GM12878 (cell line): ENCODE results near the gene TENT5D. TPM values are rescaled to one million over a fixed set of nuclear protein-coding genes. Genes with fewer than 3 reads are reported as not detected.

Experiments used
- ATAC-seq: fragments of 200-7000 bp; cut with Tn5 transposase; 3 replicates; pipeline ENCODE4 v1.9.1; 2020; ENCODE audit warnings: mild to moderate bottlenecking, moderate library complexity
- BruUV-seq: library from RNA; stranded (reverse); fragments of 400-500 nt; replicated peaks from 2 replicates; lab custom pipeline; 2021; lab: Mats Ljungman, UMichigan
- CTCF ChIA-PET: fragments of 300-600 bp; sonication (Branson Sonifier 250); formaldehyde crosslinking; extraction: SDS; loops from one replicate; lab custom pipeline; 2021; ENCODE audit warnings: inconsistent platforms; lab: Yijun Ruan, JAX
- POLR2A ChIA-PET: fragments of 350-600 bp; formaldehyde crosslinking; extraction: SDS; loops from one replicate; lab custom pipeline; 2021; ENCODE audit warnings: inconsistent platforms; lab: Charles Lee
- RAD21 ChIA-PET: fragments of 300-600 bp; sonication (Branson Sonifier 250); formaldehyde crosslinking; loops from one replicate; lab custom pipeline; 2023; ENCODE audit warnings: antibody characterized with exemption; ENCODE audit not compliant: unreplicated experiment; lab: Charles Lee
- SMC1A ChIA-PET: fragments of 300-600 bp; sonication (Branson Sonifier 250); formaldehyde crosslinking; loops from one replicate; lab custom pipeline; 2023; ENCODE audit not compliant: unreplicated experiment, uncharacterized antibody; lab: Charles Lee
- DNase-seq: peaks from one replicate; pipeline ENCODE4 v3.0.0-alpha.2; 2011; ENCODE audit warnings: low read depth, low spot score
- FAIRE-seq: peaks from 3 replicates; lab custom pipeline; 2011; peaks lifted over from hg19 to GRCh38; lab: Jason Lieb, UNC
- H2AFZ ChIP-seq: 2 replicates; pipeline ENCODE4 v1.6.0; 2011; ENCODE audit warnings: low read depth, low read length, control low read depth; ENCODE audit not compliant: control insufficient read depth
- H3K27ac ChIP-seq: 2 replicates; pipeline ENCODE4 v1.5.1; 2011; ENCODE audit warnings: control low read depth; ENCODE audit not compliant: control insufficient read depth, insufficient read depth
- H3K27me3 ChIP-seq, 2 experiments: replicated peaks in 1 of 2; 2 replicates each; pipeline versions ENCODE4 v1.6.0 to v1.6.1; 2011; ENCODE audit warnings: low read length in 1 of 2; ENCODE audit not compliant: control insufficient read depth in 2 of 2, insufficient read depth in 2 of 2
- H3K36me3 ChIP-seq, 2 experiments: 2 replicates each; pipeline ENCODE4 v1.5.1; 2011; ENCODE audit warnings: low read length in 1 of 2; ENCODE audit not compliant: control insufficient read depth in 2 of 2, insufficient read depth in 2 of 2
- H3K4me1 ChIP-seq: 2 replicates; pipeline ENCODE4 v1.6.1; 2011; ENCODE audit warnings: mild to moderate bottlenecking, low read length, moderate library complexity, mixed read lengths; ENCODE audit not compliant: control insufficient read depth, insufficient read depth
- H3K4me2 ChIP-seq: 2 replicates; pipeline ENCODE4 v1.6.0; 2011; ENCODE audit warnings: control low read depth; ENCODE audit not compliant: control insufficient read depth, insufficient read depth
- H3K4me3 ChIP-seq: fragments of 200-600 bp; sonication (generic); 2 replicates; pipeline ENCODE4 v1.5.1; 2016
- H3K79me2 ChIP-seq: 2 replicates; pipeline ENCODE4 v1.6.0; 2011; ENCODE audit warnings: low read length; ENCODE audit not compliant: control insufficient read depth, insufficient read depth
- H3K9ac ChIP-seq: 2 replicates; pipeline ENCODE4 v1.8.0; 2011; ENCODE audit warnings: low read length, control low read depth, mixed read lengths; ENCODE audit not compliant: control insufficient read depth, insufficient read depth
- H3K9me3 ChIP-seq: replicated peaks from 3 replicates; pipeline ENCODE4 v1.5.1; 2011; ENCODE audit warnings: mild to moderate bottlenecking, low read length; ENCODE audit not compliant: control insufficient read depth, insufficient read depth
- H4K20me1 ChIP-seq: 2 replicates; pipeline ENCODE4 v1.6.0; 2011; ENCODE audit not compliant: control insufficient read depth, insufficient read depth
- ATF7 ChIP-seq: fragments of 450-650 bp; IDR thresholded peaks from 2 replicates; pipeline ENCODE4 v1.6.1; 2016; ENCODE audit warnings: low read depth, mild to moderate bottlenecking
- BHLHE40 ChIP-seq, 2 experiments: fragments of 450-650 bp in 1 of 2; IDR thresholded peaks; 2 replicates each; pipeline ENCODE4 v1.6.1; 2011 to 2017; ENCODE audit warnings: low read depth in 2 of 2, borderline replicate concordance in 1 of 2, improper control_type of control experiment in 1 of 2, low read length in 1 of 2, mild to moderate bottlenecking in 1 of 2
- BRCA1 ChIP-seq: IDR thresholded peaks from 2 replicates; pipeline ENCODE4 v1.6.1; 2011; ENCODE audit warnings: low read depth, low read length, improper control_type of control experiment
- CEBPB ChIP-seq, 2 experiments: fragments of 150-350 bp in 1 of 2; IDR thresholded peaks; 2 replicates each; pipeline ENCODE4 v1.6.1; 2012 to 2014; ENCODE audit warnings: low read depth in 2 of 2, low read length in 2 of 2, borderline replicate concordance in 1 of 2, inconsistent platforms in 1 of 2
- E2F4 ChIP-seq: IDR thresholded peaks from 2 replicates; pipeline ENCODE4 v1.6.1; 2012; ENCODE audit warnings: low read depth, low read length, improper control_type of control experiment
- FOXK2 ChIP-seq: fragments of 450-650 bp; IDR thresholded peaks from 2 replicates; pipeline ENCODE4 v1.6.1; 2017; ENCODE audit warnings: mild to moderate bottlenecking, moderate library complexity
- GABPA ChIP-seq: IDR thresholded peaks from 2 replicates; pipeline ENCODE4 v1.6.1; 2014; ENCODE audit warnings: antibody characterized with exemption, low read depth, mild to moderate bottlenecking, inconsistent platforms
- HCFC1 ChIP-seq: fragments of 150-350 bp; IDR thresholded peaks from 2 replicates; pipeline ENCODE4 v1.6.1; 2014; ENCODE audit warnings: low read length
- HDGF ChIP-seq: fragments of 450-650 bp; IDR thresholded peaks from 2 replicates; pipeline ENCODE4 v1.6.1; 2016; ENCODE audit warnings: antibody characterized with exemption
- LARP7 ChIP-seq: fragments of 450-650 bp; IDR thresholded peaks from 2 replicates; pipeline ENCODE4 v1.6.1; 2017; ENCODE audit warnings: mild to moderate bottlenecking
- MEF2A ChIP-seq: IDR thresholded peaks from 2 replicates; pipeline ENCODE4 v1.6.1; 2011; ENCODE audit warnings: low read depth, mild to moderate bottlenecking, low read length, moderate library complexity; ENCODE audit not compliant: insufficient read depth
- NBN ChIP-seq: fragments of 450-650 bp; IDR thresholded peaks from 2 replicates; pipeline ENCODE4 v1.6.1; 2016
- NR2F1 ChIP-seq: fragments of 450-650 bp; conservative IDR thresholded peaks from 2 replicates; pipeline ENCODE4 v1.6.1; 2017; ENCODE audit warnings: mild to moderate bottlenecking
- PAX5 ChIP-seq: IDR thresholded peaks from 2 replicates; pipeline ENCODE4 v1.6.1; 2011; ENCODE audit warnings: low read depth, low read length, borderline replicate concordance
- POU2F2 ChIP-seq: IDR thresholded peaks from 3 replicates; pipeline ENCODE4 v1.6.1; 2011; ENCODE audit warnings: low read depth, mild to moderate bottlenecking, low read length, borderline replicate concordance
- RAD21 ChIP-seq: IDR thresholded peaks from 2 replicates; pipeline ENCODE4 v1.6.1; 2011; ENCODE audit warnings: mild to moderate bottlenecking, low read depth, low read length, moderate library complexity; ENCODE audit not compliant: insufficient read depth
- RBBP5 ChIP-seq: fragments of 200-600 bp; sonication (generic); conservative IDR thresholded peaks from 2 replicates; pipeline ENCODE4 v1.6.1; 2016
- RCOR1 ChIP-seq: conservative IDR thresholded peaks from 2 replicates; pipeline ENCODE4 v1.6.1; 2012; ENCODE audit warnings: low read depth, low read length, improper control_type of control experiment
- RELA ChIP-seq: fragments of 450-650 bp; IDR thresholded peaks from 2 replicates; pipeline ENCODE4 v1.8.0; 2014; ENCODE audit warnings: borderline replicate concordance; ENCODE audit not compliant: partially characterized antibody
- RFX5 ChIP-seq: IDR thresholded peaks from 2 replicates; pipeline ENCODE4 v1.6.1; 2011; ENCODE audit warnings: low read depth, low read length, improper control_type of control experiment
- SIN3A ChIP-seq: IDR thresholded peaks from 2 replicates; pipeline ENCODE4 v1.6.1; 2012; ENCODE audit warnings: low read depth, low read length, improper control_type of control experiment
- TAF1 ChIP-seq: IDR thresholded peaks from 2 replicates; pipeline ENCODE4 v1.6.1; 2011; ENCODE audit warnings: mild to moderate bottlenecking, low read depth, low read length, borderline replicate concordance
- TBL1XR1 ChIP-seq: IDR thresholded peaks from 2 replicates; pipeline ENCODE4 v1.6.1; 2012; ENCODE audit warnings: low read depth, low read length, improper control_type of control experiment
- ZZZ3 ChIP-seq: IDR thresholded peaks from 2 replicates; pipeline ENCODE4 v1.6.1; 2011; ENCODE audit warnings: low read depth; ENCODE audit not compliant: control insufficient read depth, insufficient read length
- WGBS: methylation state at CpG from one replicate; pipeline ENCODE4 v1.1.6; 2016; ENCODE audit warnings: low lambda C conversion rate; ENCODE audit not compliant: insufficient replicate concordance, insufficient coverage; ENCODE audit errors: missing lambda C conversion rate; 5-methylcytosine and 5-hydroxymethylcytosine counted together
- in situ Hi-C: fragments of 300-500 bp; cut with MboI; formaldehyde crosslinking; loops from 9 replicates; pipeline ENCODE4 v1.14.3; 2018; ENCODE audit warnings: mixed read lengths
- intact Hi-C: fragments of 100-400 bp; cut with micrococcal nuclease; formaldehyde crosslinking; loops from one replicate; pipeline ENCODE4 v1.14.2; 2022; ENCODE audit not compliant: unreplicated experiment
- polyA plus RNA-seq, 11 experiments: library from polyadenylated mRNA; depleted of rRNA in 4 of 11; unstranded in 6 of 11; stranded (reverse) in 5 of 11; fragments of >200 nt; fragmentation: Nextera tagmentation in 4 of 11; fragmentation: Illumina TruSeq in 1 of 11; extraction: Ambion mirVana in 4 of 11; extraction: Trizol in 1 of 11; gene quantifications; 1 replicate in 1 of 11; 2 replicates in 10 of 11; pipeline versions ENCODE4 v1.2.1 to v1.2.3, GENCODE V29; 2011 to 2016; ENCODE audit warnings: inconsistent platforms in 2 of 11, missing spikeins in 2 of 11, low read depth in 1 of 11
- total RNA-seq, 4 experiments: library from RNA; depleted of rRNA in 3 of 4; stranded (reverse); fragments of >200 nt in 3 of 4; fragmentation: Illumina TruSeq in 1 of 4; extraction: Trizol in 1 of 4; gene quantifications; 2 replicates each; pipeline versions ENCODE4 v1.2.1 to v1.2.3, GENCODE V29; 2013 to 2021

Gene TENT5D
- total and polyA plus RNA-seq, 10 of the 15 experiments (the other 5 are each of a cell fraction or from before 2014, with no cell fraction given), result not detected

GRCh38 chrX:80485543-80485942, 65.3 kb downstream of the TENT5D start (continued):
- no peak for TF ChIP-seq E2F4
- no peak for TF ChIP-seq FOXK2
- no peak for TF ChIP-seq GABPA
- no peak for TF ChIP-seq POU2F2
- TF ChIP-seq RBBP5, result no peak
- TF ChIP-seq RCOR1, result no peak
- TF ChIP-seq NR2F1, result no peak
- TF ChIP-seq ATF7, result no peak
- no peak for TF ChIP-seq TBL1XR1
- no peak for TF ChIP-seq HDGF

- DNase-seq (no peak), FAIRE-seq (no peak), ATAC-seq (no peak)
- no peak overlapping the region for H3K27ac ChIP-seq
- H3K79me2 ChIP-seq, result no peaks in the 10 kb centered on the region
- no TSS peak for BruUV-seq
- H3K9ac ChIP-seq, result no peak overlapping the region
- intact Hi-C loops (no loop called here), in situ Hi-C loops (no loop called here)
- H3K27me3 ChIP-seq, result no peaks in the 10 kb centered on the region
- H4K20me1 ChIP-seq, result no peaks in the 10 kb centered on the region
- H2AFZ ChIP-seq, result no peak overlapping the region
- ChIA-PET RAD21 (no interaction called here), POLR2A (no interaction called here), CTCF (no interaction called here), SMC1A (interaction anchor here (1.5 kb wide), 1 partner anchor 8 kb away, joined by 3 read pairs; no protein-coding TSS in a partner anchor)
- WGBS, result 0% methylated on average over 1 of the region's 1 CpG
- no peak overlapping the region for H3K4me2 ChIP-seq
- H3K36me3 ChIP-seq, result no peaks in the 10 kb centered on the region
- H3K4me1 ChIP-seq, result no peaks in the 10 kb centered on the region
- no peak for TF ChIP-seq TBL1XR1
- TF ChIP-seq RFX5, result no peak
- no peak for TF ChIP-seq RELA
- TF ChIP-seq TAF1, result no peak
- no peak for TF ChIP-seq MEF2A
- no peak for TF ChIP-seq BHLHE40 (IDR thresholded peaks at IDR 0.05; ENCODE audit: borderline replicate concordance in 1 of 2, low read depth in 2 of 2, low read length in 1 of 2)
- TF ChIP-seq NBN, result no peak
- no peak for TF ChIP-seq SIN3A
- TF ChIP-seq BRCA1, result no peak
- TF ChIP-seq PAX5, result no peak
- TF ChIP-seq CEBPB (IDR thresholded peaks at IDR 0.05; ENCODE audit: borderline replicate concordance in 1 of 2, low read depth in 2 of 2, low read length in 2 of 2), result no peak
- no peak for TF ChIP-seq RCOR1
- no peak for TF ChIP-seq ZZZ3
- no peak for TF ChIP-seq RAD21
- no peak for TF ChIP-seq HCFC1
- TF ChIP-seq LARP7, result no peak
- no peaks in the 10 kb centered on the region for H3K9me3 ChIP-seq
- H3K4me3 ChIP-seq, result no peak overlapping the region
Observed at GRCh38 chrX:80486299-80486698, 66.1 kb downstream of the TENT5D start.
